ENCODE data around the gene FKBP15. TPM values are rescaled to one million over a fixed set of nuclear protein-coding genes. Genes with fewer than 3 reads are reported as not detected.

FKBP15 gene
- total RNA-seq, 1 donor from 2014 or later, result 84.6 TPM

- ATAC-seq (no peak), DNase-seq (no peak)
- Histone ChIP-seq H3K36me3 (peaks cover 35% of the 10 kb centered on the region), H3K4me3 (no peak overlapping the region), H3K27ac (peak overlapping the region; percentile 19), H3K4me1 (peaks cover 44% of the 10 kb centered on the region), H3K27me3 (ENCODE audit: low read depth) (no peaks in the 10 kb centered on the region), H3K9me3 (no peaks in the 10 kb centered on the region)
- TF ChIP-seq CTCF (IDR thresholded peaks at IDR 0.05), result no peak
- intact Hi-C loops (cut with DNase I), result no loop called here
These were observed 66.1 kb downstream of the FKBP15 start for GRCh38 chr9:113154946-113155345.

GRCh38 chr9:113154471-113154870 is 66.6 kb downstream of the FKBP15 start:
- DNase-seq, result no peak
- Histone ChIP-seq H3K27ac (peak overlapping the region; percentile 19), H3K36me3 (peaks cover 30% of the 10 kb centered on the region), H3K9me3 (no peaks in the 10 kb centered on the region), H3K4me3 (peak overlapping the region; percentile 97), H3K27me3 (ENCODE audit: low read depth) (no peaks in the 10 kb centered on the region), H3K4me1 (peaks cover 47% of the 10 kb centered on the region)
- intact Hi-C loops (cut with DNase I), result no loop called here
- ATAC-seq, result no peak
- TF ChIP-seq CTCF (IDR thresholded peaks at IDR 0.05), result no peak

GRCh38 chr9:113153599-113153998 is 67.5 kb downstream of the FKBP15 start:
- Histone ChIP-seq H3K27me3 (ENCODE audit: low read depth) (no peaks in the 10 kb centered on the region), H3K9me3 (no peaks in the 10 kb centered on the region), H3K36me3 (peaks cover 22% of the 10 kb centered on the region), H3K4me1 (peaks cover 47% of the 10 kb centered on the region), H3K27ac (peak overlapping the region; percentile 19), H3K4me3 (peak overlapping the region; percentile 97)
- no peak for DNase-seq
- intact Hi-C loops (cut with DNase I), result no loop called here
- no peak for ATAC-seq
- no peak for TF ChIP-seq CTCF (IDR thresholded peaks at IDR 0.05)

GRCh38 chr9:113152699-113153098 is 68.4 kb downstream of the FKBP15 start:
- H3K4me1 ChIP-seq, result peaks cover 47% of the 10 kb centered on the region
- DNase-seq, result no peak
- peaks cover 14% of the 10 kb centered on the region for H3K36me3 ChIP-seq
- peak overlapping the region; percentile 93 for H3K27ac ChIP-seq
- ATAC-seq, result no peak
- TF ChIP-seq CTCF (IDR thresholded peaks at IDR 0.05), result no peak
- H3K4me3 ChIP-seq, result peak overlapping the region; percentile 97
- no peaks in the 10 kb centered on the region for H3K9me3 ChIP-seq
- intact Hi-C loops (cut with DNase I), result no loop called here
- H3K27me3 ChIP-seq (ENCODE audit: low read depth), result no peaks in the 10 kb centered on the region

DNA sequence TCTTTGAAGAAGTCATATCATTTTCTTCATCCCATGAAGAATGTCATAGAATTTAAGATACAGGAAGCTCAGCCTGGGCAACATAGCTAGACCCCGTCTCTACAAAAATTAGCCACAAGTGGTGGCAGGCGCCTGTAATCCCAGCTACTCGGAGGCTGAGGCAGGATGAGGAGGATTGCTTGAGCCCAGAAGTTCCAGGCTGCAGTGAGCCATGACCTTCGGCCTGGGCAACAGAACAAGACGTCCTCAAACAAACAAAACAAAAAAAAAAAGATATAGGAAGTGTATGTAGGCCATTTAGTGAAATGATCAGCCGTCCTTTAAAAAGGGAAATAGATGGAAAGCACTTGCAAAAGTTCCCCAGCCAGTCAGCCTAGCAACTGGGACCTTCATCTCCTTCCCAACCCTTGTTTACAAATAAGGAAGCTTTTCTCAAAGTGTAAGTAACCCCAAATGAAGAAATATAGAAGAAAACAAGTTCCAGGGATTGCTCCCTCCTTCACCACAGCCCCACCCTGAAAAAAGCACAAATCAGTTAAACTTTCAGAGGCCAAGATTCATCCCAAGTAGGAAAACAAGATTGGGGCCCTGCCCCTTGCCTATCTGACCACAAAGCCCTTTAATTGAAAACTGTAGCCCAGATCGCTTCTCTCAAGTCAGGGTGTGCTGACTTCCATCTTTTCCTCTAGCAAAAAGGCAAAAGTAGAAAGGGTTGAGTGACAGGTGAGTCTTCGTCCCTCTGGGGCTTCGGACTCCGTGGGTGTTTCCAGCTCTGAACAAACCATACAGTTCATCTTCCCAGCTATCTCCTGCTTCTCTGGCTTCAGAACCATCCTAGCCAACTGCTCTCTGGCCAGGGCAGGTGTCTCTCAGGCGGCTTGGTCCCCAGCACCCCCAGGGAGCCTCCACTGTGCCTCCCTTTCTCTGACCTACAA is 69.1 kb downstream of the FKBP15 start:
- H3K4me3 ChIP-seq, result peak overlapping the region; percentile 97
- peaks cover 6% of the 10 kb centered on the region for H3K36me3 ChIP-seq
- intact Hi-C loops (cut with DNase I), result no loop called here
- H3K9me3 ChIP-seq, result no peaks in the 10 kb centered on the region
- ATAC-seq (peak; percentile 28 to 45), DNase-seq (peak; percentile 67)
- peaks cover 47% of the 10 kb centered on the region for H3K4me1 ChIP-seq
- H3K27me3 ChIP-seq (ENCODE audit: low read depth), result no peaks in the 10 kb centered on the region
- H3K27ac ChIP-seq, result peak overlapping the region; percentile 93
- no peak for TF ChIP-seq CTCF (IDR thresholded peaks at IDR 0.05)

Data from lower lobe of right lung (tissue), 2 donors.